ENCODE results near the gene ERN1. TPM values are rescaled to one million over a fixed set of nuclear protein-coding genes. Genes with fewer than 3 reads are reported as not detected.

The ERN1 gene
- total and polyA plus RNA-seq, 2 of the 13 experiments (the other 11 are each of a cell fraction or from before 2014, with no cell fraction given) = 6.0 to 12.7 TPM

DNA sequence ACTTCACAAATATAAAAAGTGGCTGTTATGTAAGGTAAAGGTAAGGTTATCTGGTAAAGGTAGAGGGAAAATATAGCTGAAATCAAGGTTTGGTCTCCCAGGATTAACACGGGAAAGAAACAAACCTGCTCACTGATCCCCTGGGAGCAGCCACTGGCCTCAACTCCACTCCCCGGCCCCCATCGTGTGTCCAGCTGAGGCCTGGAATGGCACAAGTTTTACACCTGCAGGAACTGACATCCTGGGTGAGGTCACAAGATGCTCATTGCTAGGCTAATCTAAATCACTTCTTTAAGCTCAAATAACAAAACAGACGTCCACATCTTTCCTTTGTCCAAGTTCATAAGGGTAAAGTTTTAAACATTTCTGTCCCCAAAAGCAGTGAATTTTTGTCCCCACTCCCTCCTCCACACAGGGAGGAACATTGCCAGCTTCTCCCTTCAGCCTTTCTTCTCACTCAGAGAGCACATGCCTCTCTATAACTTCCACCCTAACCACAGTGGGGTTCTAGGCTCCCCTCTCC, 46.3 kb downstream of the ERN1 start (continued):
- TF ChIP-seq, protein P1, sequence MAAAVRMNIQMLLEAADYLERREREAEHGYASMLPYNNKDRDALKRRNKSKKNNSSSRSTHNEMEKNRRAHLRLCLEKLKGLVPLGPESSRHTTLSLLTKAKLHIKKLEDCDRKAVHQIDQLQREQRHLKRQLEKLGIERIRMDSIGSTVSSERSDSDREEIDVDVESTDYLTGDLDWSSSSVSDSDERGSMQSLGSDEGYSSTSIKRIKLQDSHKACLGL (CRISPR knock-in tag; IDR thresholded peaks at IDR 0.05) = no peak
- TF ChIP-seq ZBTB38 (CRISPR knock-in tag; IDR thresholded peaks at IDR 0.05) (no peak), NPAS2 (CRISPR knock-in tag; IDR thresholded peaks at IDR 0.05; ENCODE audit: borderline replicate concordance) (no peak), GLI4 (CRISPR knock-in tag; IDR thresholded peaks at IDR 0.05; ENCODE audit: borderline replicate concordance) (no peak), ZNF263 (CRISPR knock-in tag; IDR thresholded peaks at IDR 0.05) (no peak), ZNF484 (CRISPR knock-in tag; IDR thresholded peaks at IDR 0.05; ENCODE audit: borderline replicate concordance, low read depth) (no peak), SOX5 (CRISPR knock-in tag; IDR thresholded peaks at IDR 0.05; ENCODE audit: borderline replicate concordance) (0 out of 2 replicates have a peak, but pooled peaks have one; percentile 6), ZNF619 (CRISPR knock-in tag; IDR thresholded peaks at IDR 0.05) (0 out of 2 replicates have a peak, but pooled peaks have one; percentile 37), BHLHE40 (IDR thresholded peaks at IDR 0.05; ENCODE audit: low read length) (no peak), ZNF737 (CRISPR knock-in tag; IDR thresholded peaks at IDR 0.05; ENCODE audit: borderline replicate concordance) (no peak), ZNF678 (CRISPR knock-in tag; IDR thresholded peaks at IDR 0.05) (no peak), NR2F2 (IDR thresholded peaks at IDR 0.05; ENCODE audit: borderline replicate concordance, low read depth) (no peak), CC2D1A (CRISPR knock-in tag; IDR thresholded peaks at IDR 0.05) (no peak), GABPA (IDR thresholded peaks at IDR 0.05; ENCODE audit: low read depth, low read length) (no peak), GABPA (CRISPR knock-in tag; IDR thresholded peaks at IDR 0.05; ENCODE audit: low read depth) (no peak), NR3C1 (CRISPR knock-in tag; IDR thresholded peaks at IDR 0.05) (no peak), HOXA5 (CRISPR knock-in tag; IDR thresholded peaks at IDR 0.05) (no peak), ZNF775 (CRISPR knock-in tag; IDR thresholded peaks at IDR 0.05; ENCODE audit: borderline replicate concordance) (peak; percentile 87; the same call in 1 of the 2 replicates), ZNF543 (CRISPR knock-in tag; IDR thresholded peaks at IDR 0.05) (0 out of 2 replicates have a peak, but pooled peaks have one; percentile 8), HNRNPL (IDR thresholded peaks at IDR 0.05; ENCODE audit: low read depth, low read length) (no peak), MEIS1 (CRISPR knock-in tag; IDR thresholded peaks at IDR 0.05; ENCODE audit: borderline replicate concordance) (no peak)
- TF ChIP-seq, protein P2, sequence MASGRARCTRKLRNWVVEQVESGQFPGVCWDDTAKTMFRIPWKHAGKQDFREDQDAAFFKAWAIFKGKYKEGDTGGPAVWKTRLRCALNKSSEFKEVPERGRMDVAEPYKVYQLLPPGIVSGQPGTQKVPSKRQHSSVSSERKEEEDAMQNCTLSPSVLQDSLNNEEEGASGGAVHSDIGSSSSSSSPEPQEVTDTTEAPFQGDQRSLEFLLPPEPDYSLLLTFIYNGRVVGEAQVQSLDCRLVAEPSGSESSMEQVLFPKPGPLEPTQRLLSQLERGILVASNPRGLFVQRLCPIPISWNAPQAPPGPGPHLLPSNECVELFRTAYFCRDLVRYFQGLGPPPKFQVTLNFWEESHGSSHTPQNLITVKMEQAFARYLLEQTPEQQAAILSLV (CRISPR knock-in tag; IDR thresholded peaks at IDR 0.05; ENCODE audit: borderline replicate concordance) = no peak
- TF ChIP-seq, protein P3, sequence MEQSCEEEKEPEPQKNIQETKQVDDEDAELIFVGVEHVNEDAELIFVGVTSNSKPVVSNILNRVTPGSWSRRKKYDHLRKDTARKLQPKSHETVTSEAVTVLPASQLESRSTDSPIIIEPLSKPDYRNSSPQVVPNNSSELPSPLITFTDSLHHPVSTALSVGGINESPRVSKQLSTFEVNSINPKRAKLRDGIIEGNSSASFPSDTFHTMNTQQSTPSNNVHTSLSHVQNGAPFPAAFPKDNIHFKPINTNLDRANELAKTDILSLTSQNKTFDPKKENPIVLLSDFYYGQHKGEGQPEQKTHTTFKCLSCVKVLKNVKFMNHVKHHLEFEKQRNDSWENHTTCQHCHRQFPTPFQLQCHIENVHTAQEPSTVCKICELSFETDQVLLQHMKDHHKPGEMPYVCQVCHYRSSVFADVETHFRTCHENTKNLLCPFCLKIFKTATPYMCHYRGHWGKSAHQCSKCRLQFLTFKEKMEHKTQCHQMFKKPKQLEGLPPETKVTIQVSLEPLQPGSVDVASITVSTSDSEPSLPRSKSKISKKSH (CRISPR knock-in tag; IDR thresholded peaks at IDR 0.05; ENCODE audit: borderline replicate concordance) = no peak
- TF ChIP-seq, protein P4, sequence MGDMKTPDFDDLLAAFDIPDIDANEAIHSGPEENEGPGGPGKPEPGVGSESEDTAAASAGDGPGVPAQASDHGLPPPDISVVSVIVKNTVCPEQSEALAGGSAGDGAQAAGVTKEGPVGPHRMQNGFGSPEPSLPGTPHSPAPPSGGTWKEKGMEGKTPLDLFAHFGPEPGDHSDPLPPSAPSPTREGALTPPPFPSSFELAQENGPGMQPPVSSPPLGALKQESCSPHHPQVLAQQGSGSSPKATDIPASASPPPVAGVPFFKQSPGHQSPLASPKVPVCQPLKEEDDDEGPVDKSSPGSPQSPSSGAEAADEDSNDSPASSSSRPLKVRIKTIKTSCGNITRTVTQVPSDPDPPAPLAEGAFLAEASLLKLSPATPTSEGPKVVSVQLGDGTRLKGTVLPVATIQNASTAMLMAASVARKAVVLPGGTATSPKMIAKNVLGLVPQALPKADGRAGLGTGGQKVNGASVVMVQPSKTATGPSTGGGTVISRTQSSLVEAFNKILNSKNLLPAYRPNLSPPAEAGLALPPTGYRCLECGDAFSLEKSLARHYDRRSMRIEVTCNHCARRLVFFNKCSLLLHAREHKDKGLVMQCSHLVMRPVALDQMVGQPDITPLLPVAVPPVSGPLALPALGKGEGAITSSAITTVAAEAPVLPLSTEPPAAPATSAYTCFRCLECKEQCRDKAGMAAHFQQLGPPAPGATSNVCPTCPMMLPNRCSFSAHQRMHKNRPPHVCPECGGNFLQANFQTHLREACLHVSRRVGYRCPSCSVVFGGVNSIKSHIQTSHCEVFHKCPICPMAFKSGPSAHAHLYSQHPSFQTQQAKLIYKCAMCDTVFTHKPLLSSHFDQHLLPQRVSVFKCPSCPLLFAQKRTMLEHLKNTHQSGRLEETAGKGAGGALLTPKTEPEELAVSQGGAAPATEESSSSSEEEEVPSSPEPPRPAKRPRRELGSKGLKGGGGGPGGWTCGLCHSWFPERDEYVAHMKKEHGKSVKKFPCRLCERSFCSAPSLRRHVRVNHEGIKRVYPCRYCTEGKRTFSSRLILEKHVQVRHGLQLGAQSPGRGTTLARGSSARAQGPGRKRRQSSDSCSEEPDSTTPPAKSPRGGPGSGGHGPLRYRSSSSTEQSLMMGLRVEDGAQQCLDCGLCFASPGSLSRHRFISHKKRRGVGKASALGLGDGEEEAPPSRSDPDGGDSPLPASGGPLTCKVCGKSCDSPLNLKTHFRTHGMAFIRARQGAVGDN (CRISPR knock-in tag; IDR thresholded peaks at IDR 0.05) = peak; percentile 34; the same call in 1 of the 2 replicates

Measured in HepG2 (cell line).